WERI-Rb-1 (cell line): ENCODE results near the gene HEXD.

Experiments used
- DNase-seq: peaks from one replicate; pipeline ENCODE4 v3.0.0-alpha.2; 2020
- H3K27ac ChIP-seq: fragments of 250-450 bp; sonication (Bioruptor Pico); 2 replicates; pipeline ENCODE4 v1.5.1; 2020; ENCODE audit warnings: mild to moderate bottlenecking, moderate library complexity
- H3K27me3 ChIP-seq: fragments of 250-450 bp; sonication (Bioruptor Pico); 2 replicates; pipeline ENCODE4 v1.5.1; 2021; ENCODE audit warnings: mild to moderate bottlenecking, low read depth, moderate library complexity; ENCODE audit not compliant: insufficient read depth, severe bottlenecking
- H3K36me3 ChIP-seq: fragments of 250-450 bp; sonication (Bioruptor Pico); 2 replicates; pipeline ENCODE4 v1.5.1; 2020; ENCODE audit warnings: mild to moderate bottlenecking, moderate library complexity
- H3K4me3 ChIP-seq: 2 replicates; pipeline ENCODE4 v1.5.1; 2011; ENCODE audit warnings: low read depth, mild to moderate bottlenecking, control low read depth, low read length
- H3K9me3 ChIP-seq: fragments of 250-450 bp; sonication (Bioruptor Pico); 2 replicates; pipeline ENCODE4 v1.5.1; 2021; ENCODE audit warnings: mild to moderate bottlenecking, moderate library complexity; ENCODE audit not compliant: severe bottlenecking
- TF ChIP-seq, protein P1 (sequence below): IDR thresholded peaks from 2 replicates; pipeline ENCODE4 v1.5.1; 2011; ENCODE audit warnings: low read depth, mild to moderate bottlenecking, control low read depth, inconsistent platforms, low read length

Gene HEXD

DNA sequence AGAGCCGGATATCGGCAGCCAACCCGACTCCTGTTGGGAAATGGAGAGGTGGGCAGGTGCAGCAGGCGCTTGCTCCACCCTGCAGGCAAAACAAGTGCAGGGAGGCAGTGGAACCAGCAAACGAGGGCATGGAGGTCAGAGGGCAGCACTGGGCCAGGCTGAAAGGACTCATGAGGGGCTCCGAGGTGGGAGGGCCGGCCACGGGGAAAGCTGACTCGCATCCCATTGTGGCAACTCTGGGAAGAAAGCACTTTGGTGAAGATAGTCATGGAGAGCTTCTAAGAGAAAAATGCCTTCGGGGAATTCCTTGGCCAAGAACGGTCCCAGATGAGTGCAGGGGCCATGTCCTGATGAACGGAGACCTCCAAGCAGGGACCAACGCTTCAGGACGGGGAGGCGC, 28.0 kb downstream of the HEXD start:
- H3K36me3 ChIP-seq: peaks cover 56% of the 10 kb centered on the region
- H3K27ac ChIP-seq: no peak overlapping the region
- H3K27me3 ChIP-seq: no peaks in the 10 kb centered on the region
- H3K9me3 ChIP-seq: no peaks in the 10 kb centered on the region
- H3K4me3 ChIP-seq: no peak overlapping the region
- no peak for DNase-seq
- TF ChIP-seq, protein P1, sequence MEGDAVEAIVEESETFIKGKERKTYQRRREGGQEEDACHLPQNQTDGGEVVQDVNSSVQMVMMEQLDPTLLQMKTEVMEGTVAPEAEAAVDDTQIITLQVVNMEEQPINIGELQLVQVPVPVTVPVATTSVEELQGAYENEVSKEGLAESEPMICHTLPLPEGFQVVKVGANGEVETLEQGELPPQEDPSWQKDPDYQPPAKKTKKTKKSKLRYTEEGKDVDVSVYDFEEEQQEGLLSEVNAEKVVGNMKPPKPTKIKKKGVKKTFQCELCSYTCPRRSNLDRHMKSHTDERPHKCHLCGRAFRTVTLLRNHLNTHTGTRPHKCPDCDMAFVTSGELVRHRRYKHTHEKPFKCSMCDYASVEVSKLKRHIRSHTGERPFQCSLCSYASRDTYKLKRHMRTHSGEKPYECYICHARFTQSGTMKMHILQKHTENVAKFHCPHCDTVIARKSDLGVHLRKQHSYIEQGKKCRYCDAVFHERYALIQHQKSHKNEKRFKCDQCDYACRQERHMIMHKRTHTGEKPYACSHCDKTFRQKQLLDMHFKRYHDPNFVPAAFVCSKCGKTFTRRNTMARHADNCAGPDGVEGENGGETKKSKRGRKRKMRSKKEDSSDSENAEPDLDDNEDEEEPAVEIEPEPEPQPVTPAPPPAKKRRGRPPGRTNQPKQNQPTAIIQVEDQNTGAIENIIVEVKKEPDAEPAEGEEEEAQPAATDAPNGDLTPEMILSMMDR: no peak

DNA sequence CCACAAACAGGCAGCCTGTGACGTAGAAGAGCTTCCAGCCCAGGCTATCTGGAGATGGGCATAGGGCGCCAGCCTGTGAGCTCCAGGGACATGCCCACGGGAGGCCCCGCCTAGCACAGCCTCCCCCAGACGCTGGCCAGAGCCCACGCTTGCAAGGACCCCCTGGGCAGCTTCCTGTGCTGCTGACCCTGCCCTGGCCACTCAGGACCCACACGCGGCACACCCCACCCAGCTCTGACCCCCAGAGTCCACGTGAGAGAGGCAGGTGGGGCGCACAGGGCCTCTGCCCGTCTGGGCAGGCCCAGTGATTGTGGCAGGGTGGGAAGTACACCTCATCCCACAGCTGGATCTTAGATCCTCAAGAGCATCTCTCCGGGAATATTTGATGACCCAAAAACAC, 28.5 kb downstream of the HEXD start:
- H3K9me3 ChIP-seq: peaks cover under 1% of the 10 kb centered on the region
- no peak overlapping the region for H3K4me3 ChIP-seq
- no peak overlapping the region for H3K27ac ChIP-seq
- TF ChIP-seq, protein P1: no peak
- DNase-seq: no peak
- H3K36me3 ChIP-seq: peaks cover 54% of the 10 kb centered on the region
- no peaks in the 10 kb centered on the region for H3K27me3 ChIP-seq

DNA sequence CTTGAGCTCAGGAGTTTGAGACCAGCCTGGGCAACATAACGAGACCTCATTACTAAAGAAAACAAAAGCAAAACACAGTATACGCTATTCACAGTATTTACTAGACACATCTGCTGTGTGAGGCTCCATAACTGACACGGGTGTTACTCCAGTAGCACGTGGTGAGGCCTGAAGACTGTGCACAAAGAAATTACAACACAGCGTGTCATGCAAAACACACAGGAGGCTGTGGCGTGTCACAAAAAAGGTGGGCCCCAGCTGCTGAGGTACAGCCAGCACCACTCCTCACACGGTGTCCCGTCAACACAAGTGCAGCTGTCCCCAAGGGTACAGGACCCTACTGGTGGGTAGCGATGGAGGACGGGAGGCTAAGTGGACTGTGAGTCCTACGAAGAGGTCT, 29.7 kb downstream of the HEXD start:
- Histone ChIP-seq H3K4me3 (no peak overlapping the region), H3K27me3 (no peaks in the 10 kb centered on the region), H3K9me3 (peaks cover 11% of the 10 kb centered on the region), H3K27ac (no peak overlapping the region), H3K36me3 (peaks cover 41% of the 10 kb centered on the region)
- DNase-seq: no peak
- TF ChIP-seq, protein P1: no peak

DNA sequence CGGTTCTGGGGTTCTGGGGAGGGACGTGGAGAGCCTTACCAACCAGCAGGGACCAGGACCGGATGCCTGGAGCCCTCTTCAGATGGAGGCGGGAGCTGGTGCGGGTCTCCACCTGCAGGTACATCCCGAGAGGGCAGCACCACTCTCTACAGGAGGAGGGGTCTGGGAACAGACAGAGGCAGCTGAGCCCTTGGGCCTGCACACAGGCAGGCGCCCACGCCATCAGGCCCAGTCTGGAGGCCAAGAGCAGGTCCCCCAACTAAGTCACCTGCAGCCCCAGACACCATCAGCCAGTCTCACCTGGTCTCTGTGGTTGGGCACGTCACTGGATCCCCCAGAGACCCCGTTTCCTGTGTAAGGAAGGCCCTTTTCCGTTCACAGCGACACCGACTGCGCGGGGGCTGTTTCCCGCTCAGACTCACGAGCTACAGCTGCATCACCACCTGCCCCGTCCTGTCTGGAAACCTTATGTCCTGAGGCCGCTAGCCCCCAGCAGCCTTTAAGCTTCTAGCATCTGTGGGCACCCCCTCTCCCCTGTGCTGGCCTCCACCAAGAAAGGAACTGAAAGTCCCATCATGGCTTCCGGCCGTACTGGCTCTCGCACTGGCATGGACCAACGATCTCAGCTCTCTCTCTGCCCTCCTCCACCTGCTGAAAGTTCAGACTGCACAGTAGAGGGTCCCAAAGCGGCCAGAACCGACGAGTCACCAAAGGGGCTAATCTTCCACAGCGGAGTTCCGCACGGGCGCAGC, 31.2 kb downstream of the HEXD start:
- Histone ChIP-seq H3K27ac (peak overlapping the region; percentile 92), H3K4me3 (peak overlapping the region; percentile 84), H3K9me3 (peaks cover 23% of the 10 kb centered on the region), H3K36me3 (peaks cover 30% of the 10 kb centered on the region), H3K27me3 (no peaks in the 10 kb centered on the region)
- DNase-seq: no peak
- TF ChIP-seq, protein P1: no peak

DNA sequence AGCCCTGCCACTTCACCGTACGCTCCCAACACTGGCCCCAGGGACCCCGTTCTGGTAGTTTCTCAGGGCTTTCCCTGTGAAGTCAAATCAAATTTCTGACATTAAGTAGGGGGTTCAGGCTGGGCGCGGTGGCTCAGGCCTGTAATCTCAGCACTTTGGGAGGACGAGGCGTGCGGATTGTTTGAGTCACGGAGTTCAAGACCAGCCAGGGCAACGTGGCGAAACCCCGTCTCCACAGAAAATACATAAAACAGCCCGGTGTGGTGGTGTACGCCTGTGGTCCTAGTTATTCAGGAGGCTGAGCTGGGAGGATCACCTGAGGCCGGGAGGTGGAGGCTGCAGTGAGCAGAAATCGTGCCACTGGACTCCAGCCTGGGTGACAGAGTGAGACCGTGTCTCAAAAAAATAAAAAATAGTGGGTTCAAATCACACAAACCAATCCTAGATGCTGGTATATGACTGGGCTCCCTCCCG, 31.8 kb downstream of the HEXD start:
- peaks cover 24% of the 10 kb centered on the region for H3K36me3 ChIP-seq
- peak overlapping the region; percentile 92 for H3K27ac ChIP-seq
- peak overlapping the region; percentile 84 for H3K4me3 ChIP-seq
- no peak for DNase-seq
- H3K9me3 ChIP-seq: peaks cover 23% of the 10 kb centered on the region
- H3K27me3 ChIP-seq: no peaks in the 10 kb centered on the region
- TF ChIP-seq, protein P1: no peak
